Ascending aorta (tissue), 2 donors: Measurements from ENCODE around the gene OR4D2. TPM values are rescaled to one million over a fixed set of nuclear protein-coding genes. Genes with fewer than 3 reads are reported as not detected.
A peak's percentile ranks its signal among the peaks of the same experiment; 100 is the strongest.

ENCODE experiments used
- DNase-seq, 2 donors: peaks; one replicate each; pipeline ENCODE4 v3.0.0-alpha.2; 2019; ENCODE audit warnings: low spot score in 2 of 2
- H3K27ac ChIP-seq, 2 donors: fragments of 200-600 bp; sonication (generic); one replicate each; pipeline ENCODE4 v1.5.1; 2016 to 2017; ENCODE audit warnings: mild to moderate bottlenecking in 1 of 2
- H3K27me3 ChIP-seq: fragments of 200-600 bp; sonication (generic); one replicate; pipeline ENCODE4 v1.5.1; 2017
- H3K36me3 ChIP-seq, 2 donors: fragments of 200-600 bp; sonication (generic); one replicate each; pipeline ENCODE4 v1.5.1; 2016
- H3K4me1 ChIP-seq, 2 donors: fragments of 200-600 bp; sonication (generic); one replicate each; pipeline ENCODE4 v1.5.1; 2016 to 2017; ENCODE audit warnings: mild to moderate bottlenecking in 1 of 2
- H3K4me3 ChIP-seq, 2 donors: fragments of 200-600 bp; sonication (generic); one replicate each; pipeline ENCODE4 v1.5.1; 2016 to 2017; ENCODE audit warnings: mild to moderate bottlenecking in 1 of 2
- H3K9me3 ChIP-seq, 2 donors: fragments of 200-600 bp; sonication (generic); one replicate each; pipeline ENCODE4 v1.5.1; 2016
- intact Hi-C: fragments of 100-400 bp; cut with DNase I; formaldehyde crosslinking; loops from one replicate; pipeline ENCODE4 v1.15.1; 2023
- total RNA-seq: library from RNA; depleted of rRNA; stranded (reverse); fragments of >200 nt; gene quantifications from one replicate; pipeline ENCODE4 v1.1.0, GENCODE V29; 2016
- TF ChIP-seq, protein P1 (sequence below), 3 experiments: fragments of 200-600 bp in 2 of 3; fragments of 450-650 bp in 1 of 3; sonication (generic) in 2 of 3; IDR thresholded peaks; one replicate each; pipeline ENCODE4 v1.5.1; 2016 to 2019; ENCODE audit warnings: antibody characterized with exemption in 3 of 3, mild to moderate bottlenecking in 1 of 3, moderate library complexity in 1 of 3

The OR4D2 gene
- total RNA-seq, 1 donor from 2014 or later = not detected

GRCh38 chr17:58181796-58182195 is 15.0 kb downstream of the OR4D2 start:
- Histone ChIP-seq H3K27ac (no peak overlapping the region), H3K4me1 (no peaks in the 10 kb centered on the region), H3K4me3 (no peak overlapping the region), H3K9me3 (no peaks in the 10 kb centered on the region), H3K27me3 (no peaks in the 10 kb centered on the region), H3K36me3 (no peaks in the 10 kb centered on the region)
- intact Hi-C loops = no loop called here
- TF ChIP-seq, protein P1, sequence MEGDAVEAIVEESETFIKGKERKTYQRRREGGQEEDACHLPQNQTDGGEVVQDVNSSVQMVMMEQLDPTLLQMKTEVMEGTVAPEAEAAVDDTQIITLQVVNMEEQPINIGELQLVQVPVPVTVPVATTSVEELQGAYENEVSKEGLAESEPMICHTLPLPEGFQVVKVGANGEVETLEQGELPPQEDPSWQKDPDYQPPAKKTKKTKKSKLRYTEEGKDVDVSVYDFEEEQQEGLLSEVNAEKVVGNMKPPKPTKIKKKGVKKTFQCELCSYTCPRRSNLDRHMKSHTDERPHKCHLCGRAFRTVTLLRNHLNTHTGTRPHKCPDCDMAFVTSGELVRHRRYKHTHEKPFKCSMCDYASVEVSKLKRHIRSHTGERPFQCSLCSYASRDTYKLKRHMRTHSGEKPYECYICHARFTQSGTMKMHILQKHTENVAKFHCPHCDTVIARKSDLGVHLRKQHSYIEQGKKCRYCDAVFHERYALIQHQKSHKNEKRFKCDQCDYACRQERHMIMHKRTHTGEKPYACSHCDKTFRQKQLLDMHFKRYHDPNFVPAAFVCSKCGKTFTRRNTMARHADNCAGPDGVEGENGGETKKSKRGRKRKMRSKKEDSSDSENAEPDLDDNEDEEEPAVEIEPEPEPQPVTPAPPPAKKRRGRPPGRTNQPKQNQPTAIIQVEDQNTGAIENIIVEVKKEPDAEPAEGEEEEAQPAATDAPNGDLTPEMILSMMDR (IDR thresholded peaks at IDR 0.05) = no peak
- DNase-seq = no peak

DNA sequence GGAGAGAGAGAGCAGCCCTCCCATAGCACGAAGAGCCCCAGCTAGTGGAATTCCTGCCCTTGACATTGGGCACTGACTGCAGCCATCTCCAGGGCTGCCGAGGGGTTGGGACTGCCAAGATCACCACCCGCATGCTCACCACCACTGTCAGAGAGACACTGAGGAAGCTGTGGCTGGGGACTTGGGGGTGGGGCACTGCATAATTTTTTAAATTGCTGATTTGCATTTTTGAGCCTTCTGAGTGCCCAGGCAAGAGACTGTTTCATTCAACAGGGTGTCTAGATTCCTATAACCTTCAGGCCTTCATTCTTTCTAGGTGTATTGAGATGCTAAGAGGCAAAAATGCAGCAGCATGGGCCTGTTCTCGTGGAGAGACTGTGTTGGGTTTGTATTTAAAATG is 16.7 kb downstream of the OR4D2 start:
- H3K36me3 ChIP-seq = no peaks in the 10 kb centered on the region
- intact Hi-C loops = no loop called here
- H3K9me3 ChIP-seq = no peaks in the 10 kb centered on the region
- H3K4me3 ChIP-seq = no peak overlapping the region
- TF ChIP-seq, protein P1 (IDR thresholded peaks at IDR 0.05) = no peak
- no peaks in the 10 kb centered on the region for H3K27me3 ChIP-seq
- no peak for DNase-seq
- H3K27ac ChIP-seq = no peak overlapping the region
- no peaks in the 10 kb centered on the region for H3K4me1 ChIP-seq

DNA sequence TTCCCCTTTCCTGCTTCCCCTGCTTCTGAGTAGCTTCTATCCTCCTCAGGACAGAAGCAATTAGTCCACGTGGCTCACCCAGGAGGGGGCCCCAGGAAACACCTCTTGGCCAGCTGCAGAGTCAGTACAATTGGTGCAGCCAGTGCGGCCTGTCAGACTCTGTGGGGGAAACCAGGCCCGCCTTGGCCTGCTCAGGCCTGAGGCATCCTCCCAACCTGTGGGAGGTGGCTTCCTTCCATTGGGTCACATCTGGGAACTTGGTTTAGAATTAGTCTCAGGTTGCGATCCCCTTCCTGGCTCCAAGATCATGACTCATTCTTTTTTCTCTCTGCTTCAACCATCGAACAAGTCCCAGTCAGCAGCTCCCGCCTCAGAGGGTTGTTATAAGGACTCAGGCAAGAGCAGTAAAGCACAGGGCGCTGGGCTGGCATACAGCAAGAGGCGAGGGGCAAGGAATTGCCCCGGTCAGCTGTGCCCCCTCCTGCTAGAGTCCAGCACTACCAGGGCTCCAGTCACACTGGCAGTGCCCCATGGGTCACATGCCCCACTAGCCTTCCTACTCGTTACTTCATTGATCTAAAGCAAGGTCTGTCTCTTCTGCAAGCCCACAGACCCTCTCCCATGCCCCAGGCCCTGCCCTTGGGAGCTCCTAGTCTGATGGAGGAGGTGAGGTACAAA is 17.7 kb downstream of the OR4D2 start:
- Histone ChIP-seq H3K4me3 (no peak overlapping the region), H3K27me3 (no peaks in the 10 kb centered on the region), H3K4me1 (no peaks in the 10 kb centered on the region), H3K36me3 (no peaks in the 10 kb centered on the region), H3K9me3 (no peaks in the 10 kb centered on the region), H3K27ac (no peak overlapping the region)
- TF ChIP-seq, protein P1 (IDR thresholded peaks at IDR 0.05) = no peak
- peak in 1 of 2 donors; percentile 38 for DNase-seq
- intact Hi-C loops = no loop called here

DNA sequence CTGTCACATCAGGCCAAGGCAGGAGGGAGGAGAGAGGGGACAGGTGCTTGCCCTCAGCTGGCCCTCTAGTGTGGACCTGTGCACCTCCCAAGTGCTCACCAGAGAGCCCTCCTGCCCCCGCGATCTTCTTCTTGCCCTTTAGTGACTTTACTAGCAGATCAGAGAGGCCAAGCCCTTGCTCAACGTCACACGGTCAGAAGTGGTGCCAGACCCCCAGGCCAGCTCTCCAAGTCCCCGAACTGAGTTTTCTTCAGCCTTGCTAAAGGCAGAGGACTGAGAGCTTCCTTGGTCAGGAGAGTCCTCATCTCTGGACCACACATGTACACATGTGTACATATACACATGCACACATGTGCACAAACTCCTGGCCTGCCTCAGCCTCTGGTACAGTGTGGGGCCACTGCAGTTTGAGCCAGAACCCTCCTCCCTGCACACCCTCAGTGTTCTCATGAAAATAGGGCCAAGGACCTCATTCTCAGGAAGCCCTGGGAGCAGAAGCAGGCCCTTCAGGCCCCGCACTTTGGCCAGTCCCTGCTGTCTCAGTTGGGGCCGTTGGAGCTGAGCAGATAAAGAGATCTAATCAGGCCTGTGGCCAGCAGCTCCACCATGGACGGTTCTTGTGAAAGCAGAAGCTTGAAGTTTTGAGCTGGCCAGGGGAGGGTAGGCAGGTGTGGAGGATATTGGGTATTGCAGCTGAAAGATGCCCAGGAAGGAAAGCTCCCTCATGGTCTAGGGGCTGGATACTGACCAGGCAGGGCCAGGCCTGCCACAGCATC is 18.4 kb downstream of the OR4D2 start:
- TF ChIP-seq, protein P1 (IDR thresholded peaks at IDR 0.05) = no peak
- peak in 1 of 2 donors; percentile 50 for DNase-seq
- no peaks in the 10 kb centered on the region for H3K27me3 ChIP-seq
- H3K36me3 ChIP-seq = no peaks in the 10 kb centered on the region
- H3K9me3 ChIP-seq = no peaks in the 10 kb centered on the region
- no peak overlapping the region for H3K4me3 ChIP-seq
- H3K27ac ChIP-seq = no peak overlapping the region
- intact Hi-C loops = no loop called here
- no peaks in the 10 kb centered on the region for H3K4me1 ChIP-seq

DNA sequence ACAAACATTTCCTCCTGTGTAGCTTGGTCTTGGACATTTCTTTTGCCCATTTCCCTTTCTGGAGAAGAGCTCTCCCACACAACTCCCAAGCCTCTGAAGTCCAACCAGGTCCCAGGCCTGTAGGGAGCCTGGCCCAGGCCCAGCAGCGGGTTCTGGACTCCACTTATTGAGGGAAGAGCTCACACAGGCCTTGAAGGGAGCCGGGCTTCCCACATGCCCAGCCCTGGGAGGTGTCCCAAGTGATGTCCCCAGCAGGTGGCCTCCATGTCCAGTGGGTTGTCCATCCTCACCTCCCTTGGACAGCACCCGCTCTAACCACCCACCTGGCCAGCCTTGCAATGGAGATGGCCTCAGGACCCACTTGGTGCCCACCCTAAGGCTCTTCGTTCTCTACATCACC is 19.8 kb downstream of the OR4D2 start:
- Histone ChIP-seq H3K27ac (no peak overlapping the region), H3K9me3 (no peaks in the 10 kb centered on the region), H3K4me1 (no peaks in the 10 kb centered on the region), H3K36me3 (no peaks in the 10 kb centered on the region), H3K4me3 (no peak overlapping the region), H3K27me3 (no peaks in the 10 kb centered on the region)
- DNase-seq = peak in 1 of 2 donors; percentile 43
- intact Hi-C loops = no loop called here
- TF ChIP-seq, protein P1 (IDR thresholded peaks at IDR 0.05) = no peak
